Lower leg skin (tissue), 4 donors: Measurements from ENCODE around the gene CMIP. TPM values are rescaled to one million over a fixed set of nuclear protein-coding genes. Genes with fewer than 3 reads are reported as not detected.

Experiments
- DNase-seq, 2 donors: peaks; one replicate each; pipeline ENCODE4 v3.0.0-alpha.2; 2019; ENCODE audit warnings: low spot score in 2 of 2
- H3K4me3 ChIP-seq: fragments of 200-600 bp; sonication (generic); 2 replicates; pipeline ENCODE4 v1.5.1; 2017; ENCODE audit warnings: mild to moderate bottlenecking, low read depth; ENCODE audit not compliant: poor library complexity, severe bottlenecking
- CTCF ChIP-seq, 3 donors: fragments of 450-650 bp; IDR thresholded peaks; one replicate each; pipeline ENCODE4 v1.5.1; 2016; ENCODE audit warnings: antibody characterized with exemption in 3 of 3, mild to moderate bottlenecking in 3 of 3, moderate library complexity in 2 of 3
- POLR2A ChIP-seq, 2 donors: fragments of 450-650 bp; IDR thresholded peaks; one replicate each; pipeline ENCODE4 v1.6.1; 2016 to 2017; ENCODE audit warnings: antibody characterized with exemption in 2 of 2, mild to moderate bottlenecking in 1 of 2, moderate library complexity in 1 of 2
- WGBS, 2 donors: methylation state at CpG; one replicate each; pipeline ENCODE4 v1.1.5; 2018; 5-methylcytosine and 5-hydroxymethylcytosine counted together
- intact Hi-C: fragments of 100-400 bp; cut with DNase I; formaldehyde crosslinking; loops from one replicate; pipeline ENCODE4 v1.15.0; 2023; ENCODE audit warnings: low total_unique reads
- total RNA-seq, 4 donors: library from RNA; depleted of rRNA; stranded (reverse); fragments of >200 nt; gene quantifications; one replicate each; pipeline ENCODE4 v1.1.0, GENCODE V29; 2016

CMIP gene
- total RNA-seq, 4 donors from 2014 or later = 53.7 to 115 (median 77.4) TPM

- no peak for DNase-seq
- TF ChIP-seq POLR2A (IDR thresholded peaks at IDR 0.05) = no peak
- no peak for TF ChIP-seq CTCF (IDR thresholded peaks at IDR 0.05)
- no peak overlapping the region for H3K4me3 ChIP-seq
- intact Hi-C loops = no loop called here
- WGBS, 2 donors = 83 to 95% methylated on average over 8 to 10 of the region's 10 CpGs
Measured at GRCh38 chr16:81494434-81494806, 49.8 kb downstream of the CMIP start.

- no peak for DNase-seq
- TF ChIP-seq CTCF (IDR thresholded peaks at IDR 0.05) (no peak), POLR2A (IDR thresholded peaks at IDR 0.05) (no peak)
- no peak overlapping the region for H3K4me3 ChIP-seq
- intact Hi-C loops = no loop called here
- WGBS, 2 donors = 89 to 98% methylated on average over 4 of the region's 4 CpGs
Measured at GRCh38 chr16:81494888-81495287, 50.3 kb downstream of the CMIP start.

GRCh38 chr16:81495321-81496234 is 51.0 kb downstream of the CMIP start:
- WGBS, 2 donors = 54 to 58% methylated on average over 16 to 17 of the region's 17 CpGs
- intact Hi-C loops = no loop called here
- H3K4me3 ChIP-seq = no peak overlapping the region
- DNase-seq = peak in 1 of 2 donors; percentile 93
- TF ChIP-seq CTCF (IDR thresholded peaks at IDR 0.05) (no peak), POLR2A (IDR thresholded peaks at IDR 0.05) (no peak)

GRCh38 chr16:81496321-81496720 is 51.7 kb downstream of the CMIP start:
- intact Hi-C loops = no loop called here
- TF ChIP-seq POLR2A (IDR thresholded peaks at IDR 0.05) (no peak), CTCF (IDR thresholded peaks at IDR 0.05) (no peak)
- no peak overlapping the region for H3K4me3 ChIP-seq
- no peak for DNase-seq
- 93 to 96% methylated on average over 7 of the region's 7 CpGs for WGBS, 2 donors

GRCh38 chr16:81496742-81497141 is 52.1 kb downstream of the CMIP start:
- no peak for TF ChIP-seq POLR2A (IDR thresholded peaks at IDR 0.05)
- no peak for DNase-seq
- WGBS, 2 donors = 90 to 96% methylated on average over 6 of the region's 6 CpGs
- no peak overlapping the region for H3K4me3 ChIP-seq
- intact Hi-C loops = no loop called here

- DNase-seq = no peak
- WGBS, 2 donors = 30 to 54% methylated on average over 6 to 10 of the region's 10 CpGs
- no peak for TF ChIP-seq CTCF (IDR thresholded peaks at IDR 0.05)
- TF ChIP-seq POLR2A (IDR thresholded peaks at IDR 0.05) = no peak
- intact Hi-C loops = no loop called here
- H3K4me3 ChIP-seq = no peak overlapping the region
Measured at GRCh38 chr16:81497690-81498089, 53.1 kb downstream of the CMIP start.
